GM12878 (cell line): ENCODE results near the gene SOS1. TPM values are rescaled to one million over a fixed set of nuclear protein-coding genes. Genes with fewer than 3 reads are reported as not detected.

Experiments used
- ATAC-seq: fragments of 200-7000 bp; cut with Tn5 transposase; 3 replicates; pipeline ENCODE4 v1.9.1; 2020; ENCODE audit warnings: mild to moderate bottlenecking, moderate library complexity
- BruUV-seq: library from RNA; stranded (reverse); fragments of 400-500 nt; replicated peaks from 2 replicates; lab custom pipeline; 2021; lab: Mats Ljungman, UMichigan
- CTCF ChIA-PET: fragments of 300-600 bp; sonication (Branson Sonifier 250); formaldehyde crosslinking; extraction: SDS; loops from one replicate; lab custom pipeline; 2021; ENCODE audit warnings: inconsistent platforms; lab: Yijun Ruan, JAX
- POLR2A ChIA-PET: fragments of 350-600 bp; formaldehyde crosslinking; extraction: SDS; loops from one replicate; lab custom pipeline; 2021; ENCODE audit warnings: inconsistent platforms; lab: Charles Lee
- RAD21 ChIA-PET: fragments of 300-600 bp; sonication (Branson Sonifier 250); formaldehyde crosslinking; loops from one replicate; lab custom pipeline; 2023; ENCODE audit warnings: antibody characterized with exemption; ENCODE audit not compliant: unreplicated experiment; lab: Charles Lee
- SMC1A ChIA-PET: fragments of 300-600 bp; sonication (Branson Sonifier 250); formaldehyde crosslinking; loops from one replicate; lab custom pipeline; 2023; ENCODE audit not compliant: unreplicated experiment, uncharacterized antibody; lab: Charles Lee
- DNase-seq: peaks from one replicate; pipeline ENCODE4 v3.0.0-alpha.2; 2011; ENCODE audit warnings: low read depth, low spot score
- FAIRE-seq: peaks from 3 replicates; lab custom pipeline; 2011; peaks lifted over from hg19 to GRCh38; lab: Jason Lieb, UNC
- H2AFZ ChIP-seq: 2 replicates; pipeline ENCODE4 v1.6.0; 2011; ENCODE audit warnings: low read depth, low read length, control low read depth; ENCODE audit not compliant: control insufficient read depth
- H3K27ac ChIP-seq: 2 replicates; pipeline ENCODE4 v1.5.1; 2011; ENCODE audit warnings: control low read depth; ENCODE audit not compliant: control insufficient read depth, insufficient read depth
- H3K27me3 ChIP-seq, 2 experiments: replicated peaks in 1 of 2; 2 replicates each; pipeline versions ENCODE4 v1.6.0 to v1.6.1; 2011; ENCODE audit warnings: low read length in 1 of 2; ENCODE audit not compliant: control insufficient read depth in 2 of 2, insufficient read depth in 2 of 2
- H3K36me3 ChIP-seq, 2 experiments: 2 replicates each; pipeline ENCODE4 v1.5.1; 2011; ENCODE audit warnings: low read length in 1 of 2; ENCODE audit not compliant: control insufficient read depth in 2 of 2, insufficient read depth in 2 of 2
- H3K4me1 ChIP-seq: 2 replicates; pipeline ENCODE4 v1.6.1; 2011; ENCODE audit warnings: mild to moderate bottlenecking, low read length, moderate library complexity, mixed read lengths; ENCODE audit not compliant: control insufficient read depth, insufficient read depth
- H3K4me2 ChIP-seq: 2 replicates; pipeline ENCODE4 v1.6.0; 2011; ENCODE audit warnings: control low read depth; ENCODE audit not compliant: control insufficient read depth, insufficient read depth
- H3K4me3 ChIP-seq: fragments of 200-600 bp; sonication (generic); 2 replicates; pipeline ENCODE4 v1.5.1; 2016
- H3K79me2 ChIP-seq: 2 replicates; pipeline ENCODE4 v1.6.0; 2011; ENCODE audit warnings: low read length; ENCODE audit not compliant: control insufficient read depth, insufficient read depth
- H3K9ac ChIP-seq: 2 replicates; pipeline ENCODE4 v1.8.0; 2011; ENCODE audit warnings: low read length, control low read depth, mixed read lengths; ENCODE audit not compliant: control insufficient read depth, insufficient read depth
- H3K9me3 ChIP-seq: replicated peaks from 3 replicates; pipeline ENCODE4 v1.5.1; 2011; ENCODE audit warnings: mild to moderate bottlenecking, low read length; ENCODE audit not compliant: control insufficient read depth, insufficient read depth
- H4K20me1 ChIP-seq: 2 replicates; pipeline ENCODE4 v1.6.0; 2011; ENCODE audit not compliant: control insufficient read depth, insufficient read depth
- CHD2 ChIP-seq: IDR thresholded peaks from 2 replicates; pipeline ENCODE4 v1.6.1; 2011; ENCODE audit warnings: low read depth, low read length, improper control_type of control experiment, borderline replicate concordance
- GABPA ChIP-seq: IDR thresholded peaks from 2 replicates; pipeline ENCODE4 v1.6.1; 2014; ENCODE audit warnings: antibody characterized with exemption, low read depth, mild to moderate bottlenecking, inconsistent platforms
- HDAC6 ChIP-seq: fragments of 200-600 bp; sonication (generic); IDR thresholded peaks from one replicate; pipeline ENCODE4 v1.8.0; 2017; ENCODE audit warnings: antibody characterized with exemption; ENCODE audit not compliant: unreplicated experiment
- IRF4 ChIP-seq: IDR thresholded peaks from 2 replicates; pipeline ENCODE4 v1.6.1; 2011; ENCODE audit warnings: low read depth, low read length
- PAX8 ChIP-seq: fragments of 450-650 bp; IDR thresholded peaks from 2 replicates; pipeline ENCODE4 v1.6.1; 2017; ENCODE audit warnings: mild to moderate bottlenecking, moderate library complexity
- SMC3 ChIP-seq: IDR thresholded peaks from 2 replicates; pipeline ENCODE4 v1.6.1; 2011; ENCODE audit warnings: low read length, improper control_type of control experiment, borderline replicate concordance
- ZNF207 ChIP-seq: fragments of 450-650 bp; IDR thresholded peaks from 2 replicates; pipeline ENCODE4 v1.6.1; 2014; ENCODE audit warnings: antibody characterized with exemption, mild to moderate bottlenecking, borderline replicate concordance
- ZZZ3 ChIP-seq: IDR thresholded peaks from 2 replicates; pipeline ENCODE4 v1.6.1; 2011; ENCODE audit warnings: low read depth; ENCODE audit not compliant: control insufficient read depth, insufficient read length
- WGBS: methylation state at CpG from one replicate; pipeline ENCODE4 v1.1.6; 2016; ENCODE audit warnings: low lambda C conversion rate; ENCODE audit not compliant: insufficient replicate concordance, insufficient coverage; ENCODE audit errors: missing lambda C conversion rate; 5-methylcytosine and 5-hydroxymethylcytosine counted together
- in situ Hi-C: fragments of 300-500 bp; cut with MboI; formaldehyde crosslinking; loops from 9 replicates; pipeline ENCODE4 v1.14.3; 2018; ENCODE audit warnings: mixed read lengths
- intact Hi-C: fragments of 100-400 bp; cut with micrococcal nuclease; formaldehyde crosslinking; loops from one replicate; pipeline ENCODE4 v1.14.2; 2022; ENCODE audit not compliant: unreplicated experiment
- polyA plus RNA-seq, 11 experiments: library from polyadenylated mRNA; depleted of rRNA in 4 of 11; unstranded in 6 of 11; stranded (reverse) in 5 of 11; fragments of >200 nt; fragmentation: Nextera tagmentation in 4 of 11; fragmentation: Illumina TruSeq in 1 of 11; extraction: Ambion mirVana in 4 of 11; extraction: Trizol in 1 of 11; gene quantifications; 1 replicate in 1 of 11; 2 replicates in 10 of 11; pipeline versions ENCODE4 v1.2.1 to v1.2.3, GENCODE V29; 2011 to 2016; ENCODE audit warnings: inconsistent platforms in 2 of 11, missing spikeins in 2 of 11, low read depth in 1 of 11
- total RNA-seq, 4 experiments: library from RNA; depleted of rRNA in 3 of 4; stranded (reverse); fragments of >200 nt in 3 of 4; fragmentation: Illumina TruSeq in 1 of 4; extraction: Trizol in 1 of 4; gene quantifications; 2 replicates each; pipeline versions ENCODE4 v1.2.1 to v1.2.3, GENCODE V29; 2013 to 2021
- TF ChIP-seq, protein P1 (sequence below): IDR thresholded peaks from 2 replicates; pipeline ENCODE4 v1.6.1; 2011; ENCODE audit warnings: low read depth, low read length, improper control_type of control experiment, borderline replicate concordance
- TF ChIP-seq, protein P2 (sequence below): fragments of 450-650 bp; formaldehyde crosslinking; IDR thresholded peaks from 2 replicates; pipeline ENCODE4 v1.4.0; 2022; ENCODE audit warnings: mild to moderate bottlenecking, moderate library complexity
- TF ChIP-seq, protein P3 (sequence below): fragments of 450-650 bp; conservative IDR thresholded peaks from 2 replicates; pipeline ENCODE4 v1.6.1; 2017; ENCODE audit warnings: mild to moderate bottlenecking, moderate library complexity
- TF ChIP-seq, protein P4 (sequence below): IDR thresholded peaks from 2 replicates; pipeline ENCODE4 v1.6.1; 2011; ENCODE audit warnings: low read depth, mild to moderate bottlenecking, low read length, moderate library complexity, borderline replicate concordance; ENCODE audit errors: extremely low read depth

SOS1 gene
- total and polyA plus RNA-seq, 10 of the 15 experiments (the other 5 are each of a cell fraction or from before 2014, with no cell fraction given): 2.1 to 24.1 (median 8.5) TPM

DNA sequence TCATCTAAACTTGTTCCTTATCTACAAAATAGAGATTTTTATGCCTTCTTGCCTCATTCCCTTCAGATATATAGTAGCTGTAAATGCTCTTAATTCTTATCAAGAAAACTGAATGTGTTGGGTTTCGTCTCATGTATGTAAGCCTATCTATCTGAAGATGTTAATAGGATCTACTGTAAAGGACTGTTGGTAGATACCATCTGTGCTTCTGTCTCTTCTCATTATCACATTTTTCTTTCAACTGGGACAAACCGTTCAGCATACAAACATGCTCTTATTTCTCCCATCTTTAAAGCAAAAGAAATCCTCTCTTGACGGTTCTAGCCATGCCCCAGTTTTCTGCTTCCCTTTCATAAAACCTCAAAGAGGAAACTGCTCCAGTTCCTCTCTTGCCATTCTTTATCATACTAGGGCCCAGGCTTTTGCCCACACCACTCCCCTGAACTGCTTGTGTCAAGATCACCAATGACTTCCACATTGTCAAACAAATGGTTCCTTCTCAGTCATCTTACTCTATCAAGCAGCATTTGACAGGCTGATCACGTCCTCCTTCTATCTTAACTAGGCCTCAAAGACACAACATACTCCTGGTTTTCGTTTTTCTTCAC is 142.5 kb downstream of the SOS1 start:
- no peak overlapping the region for H3K4me3 ChIP-seq
- H3K27ac ChIP-seq: no peak overlapping the region
- intact Hi-C loops (no loop called here), in situ Hi-C loops (no loop called here)
- no peaks in the 10 kb centered on the region for H3K36me3 ChIP-seq
- no peak for ATAC-seq
- ChIA-PET CTCF (interaction anchor here (1.0 kb wide), 1 partner anchor 32 kb away, joined by 3 read pairs; no protein-coding TSS in a partner anchor), RAD21 (no interaction called here), POLR2A (no interaction called here), SMC1A (no interaction called here)
- no peak for FAIRE-seq
- H3K79me2 ChIP-seq: no peaks in the 10 kb centered on the region
- H3K9me3 ChIP-seq: no peaks in the 10 kb centered on the region
- no peak for DNase-seq
- no peak overlapping the region for H3K9ac ChIP-seq
- H3K4me1 ChIP-seq: no peaks in the 10 kb centered on the region
- no peaks in the 10 kb centered on the region for H3K27me3 ChIP-seq
- no peak overlapping the region for H3K4me2 ChIP-seq
- WGBS: 85% methylated on average over 5 of the region's 5 CpGs
- TF ChIP-seq, protein P1, sequence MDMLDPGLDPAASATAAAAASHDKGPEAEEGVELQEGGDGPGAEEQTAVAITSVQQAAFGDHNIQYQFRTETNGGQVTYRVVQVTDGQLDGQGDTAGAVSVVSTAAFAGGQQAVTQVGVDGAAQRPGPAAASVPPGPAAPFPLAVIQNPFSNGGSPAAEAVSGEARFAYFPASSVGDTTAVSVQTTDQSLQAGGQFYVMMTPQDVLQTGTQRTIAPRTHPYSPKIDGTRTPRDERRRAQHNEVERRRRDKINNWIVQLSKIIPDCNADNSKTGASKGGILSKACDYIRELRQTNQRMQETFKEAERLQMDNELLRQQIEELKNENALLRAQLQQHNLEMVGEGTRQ: no peak
- TF ChIP-seq IRF4 (no peak), PAX8 (no peak), ZZZ3 (no peak), HDAC6 (no peak), ZNF207 (no peak), CHD2 (no peak), SMC3 (no peak), GABPA (no peak)
- TF ChIP-seq, protein P2, sequence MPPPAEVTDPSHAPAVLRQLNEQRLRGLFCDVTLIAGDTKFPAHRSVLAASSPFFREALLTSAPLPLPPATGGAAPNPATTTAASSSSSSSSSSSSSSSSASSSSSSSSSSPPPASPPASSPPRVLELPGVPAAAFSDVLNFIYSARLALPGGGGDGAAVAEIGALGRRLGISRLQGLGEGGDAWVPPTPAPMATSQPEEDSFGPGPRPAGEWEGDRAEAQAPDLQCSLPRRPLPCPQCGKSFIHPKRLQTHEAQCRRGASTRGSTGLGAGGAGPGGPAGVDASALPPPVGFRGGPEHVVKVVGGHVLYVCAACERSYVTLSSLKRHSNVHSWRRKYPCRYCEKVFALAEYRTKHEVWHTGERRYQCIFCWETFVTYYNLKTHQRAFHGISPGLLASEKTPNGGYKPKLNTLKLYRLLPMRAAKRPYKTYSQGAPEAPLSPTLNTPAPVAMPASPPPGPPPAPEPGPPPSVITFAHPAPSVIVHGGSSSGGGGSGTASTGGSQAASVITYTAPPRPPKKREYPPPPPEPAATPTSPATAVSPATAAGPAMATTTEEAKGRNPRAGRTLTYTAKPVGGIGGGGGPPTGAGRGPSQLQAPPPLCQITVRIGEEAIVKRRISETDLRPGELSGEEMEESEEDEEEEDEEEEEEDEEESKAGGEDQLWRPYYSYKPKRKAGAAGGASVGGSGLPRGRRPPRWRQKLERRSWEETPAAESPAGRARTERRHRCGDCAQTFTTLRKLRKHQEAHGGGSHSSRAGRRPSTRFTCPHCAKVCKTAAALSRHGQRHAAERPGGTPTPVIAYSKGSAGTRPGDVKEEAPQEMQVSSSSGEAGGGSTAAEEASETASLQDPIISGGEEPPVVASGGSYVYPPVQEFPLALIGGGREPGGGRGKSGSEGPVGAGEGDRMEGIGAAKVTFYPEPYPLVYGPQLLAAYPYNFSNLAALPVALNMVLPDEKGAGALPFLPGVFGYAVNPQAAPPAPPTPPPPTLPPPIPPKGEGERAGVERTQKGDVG (CRISPR knock-in tag): no peak
- TF ChIP-seq, protein P3, sequence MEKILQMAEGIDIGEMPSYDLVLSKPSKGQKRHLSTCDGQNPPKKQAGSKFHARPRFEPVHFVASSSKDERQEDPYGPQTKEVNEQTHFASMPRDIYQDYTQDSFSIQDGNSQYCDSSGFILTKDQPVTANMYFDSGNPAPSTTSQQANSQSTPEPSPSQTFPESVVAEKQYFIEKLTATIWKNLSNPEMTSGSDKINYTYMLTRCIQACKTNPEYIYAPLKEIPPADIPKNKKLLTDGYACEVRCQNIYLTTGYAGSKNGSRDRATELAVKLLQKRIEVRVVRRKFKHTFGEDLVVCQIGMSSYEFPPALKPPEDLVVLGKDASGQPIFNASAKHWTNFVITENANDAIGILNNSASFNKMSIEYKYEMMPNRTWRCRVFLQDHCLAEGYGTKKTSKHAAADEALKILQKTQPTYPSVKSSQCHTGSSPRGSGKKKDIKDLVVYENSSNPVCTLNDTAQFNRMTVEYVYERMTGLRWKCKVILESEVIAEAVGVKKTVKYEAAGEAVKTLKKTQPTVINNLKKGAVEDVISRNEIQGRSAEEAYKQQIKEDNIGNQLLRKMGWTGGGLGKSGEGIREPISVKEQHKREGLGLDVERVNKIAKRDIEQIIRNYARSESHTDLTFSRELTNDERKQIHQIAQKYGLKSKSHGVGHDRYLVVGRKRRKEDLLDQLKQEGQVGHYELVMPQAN: no peak
- TF ChIP-seq, protein P4, sequence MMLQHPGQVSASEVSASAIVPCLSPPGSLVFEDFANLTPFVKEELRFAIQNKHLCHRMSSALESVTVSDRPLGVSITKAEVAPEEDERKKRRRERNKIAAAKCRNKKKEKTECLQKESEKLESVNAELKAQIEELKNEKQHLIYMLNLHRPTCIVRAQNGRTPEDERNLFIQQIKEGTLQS: no peak
- H2AFZ ChIP-seq: no peak overlapping the region
- H4K20me1 ChIP-seq: no peaks in the 10 kb centered on the region
- no TSS peak for BruUV-seq
